Stomach (tissue), 4 donors: ENCODE data around the gene C22orf23.

Source experiments
- CTCF ChIP-seq, 7 experiments: fragments of 450-650 bp in 4 of 7; fragments of 200-600 bp in 3 of 7; sonication (generic) in 3 of 7; IDR thresholded peaks; one replicate each; pipeline ENCODE4 v1.5.1; 2016 to 2019; ENCODE audit warnings: antibody characterized with exemption in 7 of 7, control low read depth in 2 of 7, mild to moderate bottlenecking in 1 of 7
- EP300 ChIP-seq: sonication (generic); formaldehyde crosslinking; IDR thresholded peaks from one replicate; pipeline ENCODE4 v1.6.1; 2017; ENCODE audit warnings: antibody characterized with exemption

GRCh38 chr22:37930952-37931440 is 22.4 kb downstream of the C22orf23 start:
- TF ChIP-seq CTCF (IDR thresholded peaks at IDR 0.05) (no peak), EP300 (no peak)
